ENCODE data around the gene KCNT1.

DNA sequence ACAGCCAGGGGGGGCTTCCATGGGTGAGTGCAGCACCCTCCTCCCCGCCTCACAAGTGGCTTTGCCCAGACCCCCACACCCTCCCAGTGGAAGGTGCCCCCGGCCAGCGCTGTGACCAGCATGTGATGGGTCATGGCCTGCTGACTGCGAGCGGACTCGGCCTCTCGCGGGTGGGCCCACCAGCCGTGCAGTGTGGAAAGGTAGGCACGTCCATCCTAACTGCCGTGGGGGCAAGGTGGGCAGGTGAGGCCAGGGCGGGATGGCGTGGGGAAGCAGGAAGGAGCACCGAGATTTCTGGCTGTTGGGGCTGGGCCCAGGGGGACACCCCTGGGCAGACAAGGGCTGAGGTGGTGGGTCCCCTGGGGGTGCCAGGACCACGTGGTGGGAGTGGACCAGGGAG lies 14.8 kb upstream of the KCNT1 start:
- TF ChIP-seq, protein P1, sequence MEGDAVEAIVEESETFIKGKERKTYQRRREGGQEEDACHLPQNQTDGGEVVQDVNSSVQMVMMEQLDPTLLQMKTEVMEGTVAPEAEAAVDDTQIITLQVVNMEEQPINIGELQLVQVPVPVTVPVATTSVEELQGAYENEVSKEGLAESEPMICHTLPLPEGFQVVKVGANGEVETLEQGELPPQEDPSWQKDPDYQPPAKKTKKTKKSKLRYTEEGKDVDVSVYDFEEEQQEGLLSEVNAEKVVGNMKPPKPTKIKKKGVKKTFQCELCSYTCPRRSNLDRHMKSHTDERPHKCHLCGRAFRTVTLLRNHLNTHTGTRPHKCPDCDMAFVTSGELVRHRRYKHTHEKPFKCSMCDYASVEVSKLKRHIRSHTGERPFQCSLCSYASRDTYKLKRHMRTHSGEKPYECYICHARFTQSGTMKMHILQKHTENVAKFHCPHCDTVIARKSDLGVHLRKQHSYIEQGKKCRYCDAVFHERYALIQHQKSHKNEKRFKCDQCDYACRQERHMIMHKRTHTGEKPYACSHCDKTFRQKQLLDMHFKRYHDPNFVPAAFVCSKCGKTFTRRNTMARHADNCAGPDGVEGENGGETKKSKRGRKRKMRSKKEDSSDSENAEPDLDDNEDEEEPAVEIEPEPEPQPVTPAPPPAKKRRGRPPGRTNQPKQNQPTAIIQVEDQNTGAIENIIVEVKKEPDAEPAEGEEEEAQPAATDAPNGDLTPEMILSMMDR (IDR thresholded peaks at IDR 0.05) = no peak
- TF ChIP-seq POLR2A (IDR thresholded peaks at IDR 0.05) = no peak
